Limb (tissue), 2 donors: ENCODE data around the gene TRIM13.

Experiments used
- DNase-seq, 2 donors: peaks; one replicate each; pipeline ENCODE4 v3.0.0-alpha.2; 2016; ENCODE audit errors: extremely low spot score in 2 of 2

Gene TRIM13

GRCh38 chr13:49996161-49996915, 504 bp upstream of the TRIM13 start:
- peak; percentile 89 to 95 for DNase-seq

GRCh38 chr13:49997955-49998354, 1.1 kb downstream of the TRIM13 start:
- DNase-seq, result no peak

GRCh38 chr13:49998714-49999624, 2.1 kb downstream of the TRIM13 start:
- DNase-seq, result no peak

DNA sequence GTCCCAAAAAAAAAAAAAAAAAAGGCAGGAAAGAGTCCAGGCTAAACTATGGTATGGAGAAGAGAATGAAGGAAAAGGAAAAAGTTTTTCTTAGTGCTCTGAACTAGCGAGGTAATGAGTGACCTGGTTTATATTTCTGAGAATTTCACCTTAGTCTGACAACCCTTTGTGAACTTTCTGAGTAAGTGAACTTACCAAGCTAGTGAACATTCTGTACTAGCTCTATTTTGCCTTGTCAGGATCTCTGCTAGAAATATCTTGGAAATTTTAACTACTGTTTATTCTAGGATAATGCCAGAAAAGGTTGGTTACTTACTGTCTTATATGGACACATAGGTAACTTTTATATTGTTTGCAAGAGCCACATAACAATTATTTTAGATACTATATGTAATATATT, 4.4 kb downstream of the TRIM13 start:
- DNase-seq, result no peak

- DNase-seq, result no peak
Observed at GRCh38 chr13:50006426-50007135, 9.7 kb downstream of the TRIM13 start.

GRCh38 chr13:50011461-50011860, 14.6 kb downstream of the TRIM13 start:
- DNase-seq, result no peak

GRCh38 chr13:50012396-50013169, 15.7 kb downstream of the TRIM13 start:
- no peak for DNase-seq

GRCh38 chr13:50014386-50014785, 17.5 kb downstream of the TRIM13 start:
- no peak for DNase-seq

GRCh38 chr13:50015258-50015657, 18.4 kb downstream of the TRIM13 start, which contains the start of gene KCNRG:
TSS of gene KCNRG (plus strand) at chr13:50015444. CDS start at chr13:50015494, 50 bp downstream.
- DNase-seq, result no peak

DNA sequence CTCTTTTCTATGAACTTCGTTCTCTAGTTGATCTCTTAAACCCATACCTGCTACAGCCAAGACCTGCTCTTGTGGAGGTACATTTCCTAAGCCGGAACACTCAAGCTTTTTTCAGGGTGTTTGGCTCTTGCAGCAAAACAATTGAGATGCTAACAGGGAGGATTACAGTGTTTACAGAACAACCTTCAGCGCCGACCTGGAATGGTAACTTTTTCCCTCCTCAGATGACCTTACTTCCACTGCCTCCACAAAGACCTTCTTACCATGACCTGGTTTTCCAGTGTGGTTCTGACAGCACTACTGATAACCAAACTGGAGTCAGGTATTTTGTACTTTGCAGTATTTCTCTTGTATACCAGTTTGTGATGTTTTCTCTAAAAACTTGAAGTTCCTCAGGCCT, 18.9 kb downstream of the TRIM13 start:
- no peak for DNase-seq

DNA sequence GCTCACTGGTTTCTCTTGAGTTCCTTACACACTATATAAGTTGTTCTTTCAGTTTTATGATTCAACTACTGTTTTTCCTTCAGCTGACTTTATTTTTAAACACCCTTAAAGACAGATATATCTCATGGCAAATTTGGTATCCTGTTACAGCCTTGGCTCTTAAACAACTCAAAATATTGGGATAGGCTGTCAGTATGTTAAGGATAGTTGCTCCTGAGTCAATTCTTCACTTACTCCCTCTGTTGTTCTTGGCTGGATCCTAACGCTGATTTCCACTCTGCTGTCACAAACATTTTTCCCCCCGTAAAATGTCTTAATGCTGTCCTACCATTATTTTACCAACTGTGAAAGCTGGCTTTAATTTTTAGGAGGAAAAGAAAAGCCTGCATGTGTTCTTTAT, 19.6 kb downstream of the TRIM13 start:
- DNase-seq, result no peak

DNA sequence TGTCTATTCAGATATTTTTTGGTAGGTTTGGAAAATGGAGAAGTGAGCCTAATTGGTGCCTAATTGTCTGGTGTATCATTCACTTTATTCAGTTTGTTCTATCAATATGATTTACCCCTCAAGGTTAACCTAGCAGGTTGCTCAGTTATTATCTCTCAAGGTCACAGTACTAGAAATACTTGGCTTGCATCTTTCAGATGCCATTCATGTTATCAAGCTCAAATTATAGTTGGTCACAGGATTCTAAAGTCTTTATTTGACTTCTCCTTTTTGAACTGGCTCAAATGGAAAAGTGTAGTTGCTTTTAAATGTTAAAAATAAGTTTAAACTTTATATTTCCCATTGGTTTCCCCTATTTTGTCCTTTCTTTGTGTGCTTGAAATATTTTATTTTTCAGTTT, 21.0 kb downstream of the TRIM13 start:
- DNase-seq, result no peak

- DNase-seq, result no peak
Observed at GRCh38 chr13:50025436-50025835, 28.6 kb downstream of the TRIM13 start.

- DNase-seq, result no peak
Observed at GRCh38 chr13:50026788-50027473, 30.1 kb downstream of the TRIM13 start.

DNA sequence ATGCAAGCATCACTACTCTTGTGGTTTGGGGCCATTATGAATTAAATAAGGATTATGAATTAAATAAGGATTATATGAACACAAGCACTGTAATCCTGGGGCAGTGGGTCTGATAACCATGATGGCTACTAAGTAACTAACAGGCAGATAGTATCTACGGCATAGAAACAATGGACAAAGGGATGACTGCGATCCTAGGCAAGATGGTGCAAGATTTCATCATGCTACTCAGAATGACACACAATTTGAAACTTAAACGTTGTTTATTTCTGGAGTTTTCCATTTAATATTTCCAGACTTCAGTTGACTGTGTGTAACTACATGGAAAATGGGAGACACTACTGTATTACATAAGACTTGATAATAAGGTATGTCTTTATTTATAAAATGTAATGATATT, 33.5 kb downstream of the TRIM13 start:
- DNase-seq, result no peak

DNA sequence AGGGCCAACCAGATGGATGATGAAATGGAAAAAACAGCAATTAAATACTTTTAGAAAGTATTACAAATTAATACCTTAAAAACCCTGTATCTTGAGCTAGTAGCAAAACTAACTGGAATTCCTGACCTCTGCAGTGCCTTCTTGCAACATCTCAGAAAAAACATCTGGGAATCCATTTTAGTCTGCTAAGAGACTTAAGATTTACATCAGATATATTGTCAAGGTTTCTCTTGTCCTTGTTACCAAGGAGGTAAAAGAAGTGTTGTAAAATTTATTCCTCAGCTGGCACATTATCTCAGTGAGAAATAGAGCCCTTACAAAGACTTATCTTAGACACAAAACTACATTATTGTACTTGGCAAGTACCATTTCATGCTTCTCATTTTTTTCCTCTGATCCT, 36.9 kb downstream of the TRIM13 start:
- no peak for DNase-seq

GRCh38 chr13:50037788-50038187, 40.9 kb downstream of the TRIM13 start:
- no peak for DNase-seq

DNA sequence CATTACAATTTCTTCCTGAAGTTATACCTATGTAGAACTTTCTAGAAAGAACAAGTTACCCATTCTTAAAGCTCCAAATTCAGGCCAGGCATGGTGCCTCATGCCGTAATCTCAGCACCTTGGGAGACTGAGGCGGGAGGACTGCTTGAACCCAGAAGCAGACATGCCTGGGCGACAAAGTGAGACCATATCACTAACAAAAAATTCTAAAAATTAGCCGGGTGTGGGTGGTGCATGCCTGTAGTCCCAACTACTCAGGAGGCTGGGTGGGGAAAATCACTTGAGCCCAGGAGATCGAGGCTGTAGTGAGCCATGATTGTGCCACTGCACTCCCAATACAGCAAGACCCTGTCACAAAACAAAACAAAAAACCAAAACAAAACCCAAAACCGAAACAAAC, 41.4 kb downstream of the TRIM13 start:
- DNase-seq, result no peak

DNA sequence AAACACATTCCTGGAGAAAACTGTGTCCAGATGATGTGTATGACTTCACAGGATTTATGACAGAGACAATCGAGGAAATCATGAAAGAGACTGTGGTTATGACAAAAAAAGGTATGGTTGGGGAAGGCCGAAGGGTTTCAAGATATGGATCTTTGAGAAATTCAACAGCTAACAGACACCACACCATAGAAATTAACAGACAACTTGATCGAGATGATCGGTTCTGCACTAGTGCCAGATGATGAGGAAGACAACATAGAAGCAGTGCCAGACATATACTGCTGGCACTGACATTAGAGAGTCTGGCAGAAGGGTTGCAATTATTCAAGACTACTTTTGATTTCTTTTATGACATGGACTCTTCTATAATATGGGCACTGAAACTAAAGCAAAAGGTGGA, 55.6 kb downstream of the TRIM13 start:
- DNase-seq, result no peak

DNA sequence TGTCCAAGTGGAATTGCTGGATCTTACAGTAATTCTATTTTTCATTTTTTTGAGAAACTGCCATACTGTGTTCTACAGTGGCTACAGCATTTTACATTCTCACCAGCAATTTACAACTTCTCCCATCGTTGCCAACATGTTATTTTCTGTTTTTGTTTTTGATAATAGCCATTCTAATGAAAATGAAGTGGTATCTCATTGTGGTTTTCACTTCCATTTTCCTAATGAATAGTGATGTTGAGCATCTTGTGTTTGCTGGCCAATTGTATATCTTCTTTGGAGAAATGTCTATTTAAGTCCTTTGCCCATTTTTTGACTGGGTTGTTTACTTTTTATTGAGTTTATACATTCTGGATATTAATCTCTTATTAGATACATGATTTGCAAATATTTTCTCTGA, 57.0 kb downstream of the TRIM13 start:
- no peak for DNase-seq

GRCh38 chr13:50055454-50055853, 58.6 kb downstream of the TRIM13 start:
- DNase-seq, result no peak
